CD4-positive, CD25-positive, alpha-beta regulatory T cell (primary cell): ENCODE measurements around the gene ROPN1. TPM values are rescaled to one million over a fixed set of nuclear protein-coding genes. Genes with fewer than 3 reads are reported as not detected.
"Not testable (repeated sequence)": the region's sequence is repeated elsewhere in the genome, so short reads cannot be mapped to it uniquely, and the experiment has no call there.

ENCODE experiments used
- ATAC-seq, 2 donors: fragments of 150-1000 bp; cut with Tn5 transposase; one replicate each; pipeline ENCODE4 v1.10.0; 2021; ENCODE audit warnings: low read depth in 2 of 2, moderate number of reproducible peaks in 2 of 2, moderate library complexity in 1 of 2
- DNase-seq, 3 donors: peaks; one replicate each; pipeline versions ENCODE4 v3.0.0 to v3.0.0-alpha.2; 2012 to 2022; ENCODE audit warnings: mixed read lengths in 1 of 3
- H3K27ac ChIP-seq: one replicate; pipeline ENCODE4 v1.7.0; 2013; ENCODE audit warnings: mild to moderate bottlenecking, low read length; ENCODE audit not compliant: insufficient read depth, poor library complexity, severe bottlenecking
- H3K27me3 ChIP-seq: one replicate; pipeline ENCODE4 v1.7.0; 2013; ENCODE audit warnings: low read length; ENCODE audit not compliant: control insufficient read depth, insufficient read depth
- H3K36me3 ChIP-seq: one replicate; pipeline ENCODE4 v1.7.0; 2013; ENCODE audit warnings: mild to moderate bottlenecking, low read length, moderate library complexity; ENCODE audit not compliant: control insufficient read depth, insufficient read depth
- H3K4me1 ChIP-seq: 2 replicates; pipeline ENCODE4 v1.7.0; 2013; ENCODE audit warnings: mild to moderate bottlenecking, low read length; ENCODE audit not compliant: insufficient read depth, control insufficient read depth, poor library complexity, severe bottlenecking
- H3K4me3 ChIP-seq: one replicate; pipeline ENCODE4 v1.7.0; 2013; ENCODE audit warnings: low read depth, mild to moderate bottlenecking, low read length, moderate library complexity
- H3K9me3 ChIP-seq, 2 experiments: 1 replicate in 1 of 2; 2 replicates in 1 of 2; pipeline ENCODE4 v1.7.0; 2013; ENCODE audit warnings: low read length in 2 of 2, mild to moderate bottlenecking in 1 of 2, moderate library complexity in 1 of 2; ENCODE audit not compliant: control insufficient read depth in 2 of 2
- H3K27ac Mint-ChIP-seq, 3 donors: one replicate each; pipeline ENCODE4 v1.8.0; 2020 to 2022; ENCODE audit warnings: mild to moderate bottlenecking in 3 of 3, mixed read lengths in 3 of 3, moderate library complexity in 2 of 3
- H3K27me3 Mint-ChIP-seq: one replicate; pipeline ENCODE4 v1.8.0; 2022; ENCODE audit warnings: mild to moderate bottlenecking, mixed read lengths
- H3K36me3 Mint-ChIP-seq: one replicate; pipeline ENCODE4 v1.8.0; 2020; ENCODE audit warnings: mixed read lengths
- H3K4me1 Mint-ChIP-seq, 4 donors: one replicate each; pipeline ENCODE4 v1.8.0; 2020 to 2022; ENCODE audit warnings: mixed read lengths in 4 of 4, mild to moderate bottlenecking in 1 of 4
- H3K4me3 Mint-ChIP-seq, 4 donors: one replicate each; pipeline ENCODE4 v1.8.0; 2020 to 2022; ENCODE audit warnings: mild to moderate bottlenecking in 4 of 4, mixed read lengths in 4 of 4, moderate library complexity in 3 of 4
- H3K9me3 Mint-ChIP-seq, 7 donors: one replicate each; pipeline ENCODE4 v1.8.0; 2020 to 2022; ENCODE audit warnings: mixed read lengths in 7 of 7, mild to moderate bottlenecking in 3 of 7, moderate library complexity in 2 of 7
- polyA plus RNA-seq, 4 donors: library from polyadenylated mRNA; unstranded; fragments of 300-500 nt; fragmentation: Illumina TruSeq; gene quantifications; one replicate each; pipeline ENCODE4 v1.2.3, GENCODE V29; 2021
- total RNA-seq: library from RNA; stranded (reverse); gene quantifications from one replicate; pipeline ENCODE4 v1.2.3, GENCODE V29; 2022

The ROPN1 gene
- total and polyA plus RNA-seq, 5 donors from 2014 or later, result not detected

- H3K9me3 ChIP-seq, H3K9me3 Mint-ChIP-seq, H3K27ac ChIP-seq, H3K4me1 ChIP-seq, ATAC-seq, H3K27ac Mint-ChIP-seq, H3K4me3 ChIP-seq, H3K4me3 Mint-ChIP-seq, H3K4me1 Mint-ChIP-seq, H3K36me3 Mint-ChIP-seq, H3K36me3 ChIP-seq, DNase-seq: not testable (repeated sequence)
- H3K27me3 Mint-ChIP-seq, result peaks cover 37% of the 10 kb centered on the region
- peaks cover 13% of the 10 kb centered on the region for H3K27me3 ChIP-seq
Observed at GRCh38 chr3:123976181-123976898, 15.6 kb downstream of the ROPN1 start.

- H3K4me1 ChIP-seq, H3K36me3 ChIP-seq, H3K36me3 Mint-ChIP-seq, H3K27ac Mint-ChIP-seq, H3K4me3 Mint-ChIP-seq, ATAC-seq, H3K27me3 ChIP-seq, H3K4me1 Mint-ChIP-seq, H3K27ac ChIP-seq, H3K9me3 Mint-ChIP-seq, H3K4me3 ChIP-seq, DNase-seq, H3K9me3 ChIP-seq: not testable (repeated sequence)
- peaks cover 41% of the 10 kb centered on the region for H3K27me3 Mint-ChIP-seq
Observed at GRCh38 chr3:123975030-123975429, 16.9 kb downstream of the ROPN1 start.

GRCh38 chr3:123971406-123971805, 20.5 kb downstream of the ROPN1 start:
- Mint-ChIP-seq H3K27ac (no peak overlapping the region), H3K4me1 (no peaks in the 10 kb centered on the region), H3K4me3 (no peak overlapping the region), H3K27me3 (peaks cover 46% of the 10 kb centered on the region), H3K36me3 (no peaks in the 10 kb centered on the region), H3K9me3 (peaks cover 0 to 3% (median 0%) of the 10 kb centered on the region in 7 donors)
- no peaks in the 10 kb centered on the region for H3K36me3 ChIP-seq
- DNase-seq (no peak), ATAC-seq (no peak)
- H3K27ac ChIP-seq, result no peak overlapping the region
- no peaks in the 10 kb centered on the region for H3K4me1 ChIP-seq
- H3K9me3 ChIP-seq, result no peaks in the 10 kb centered on the region
- H3K27me3 ChIP-seq, result peaks cover 19% of the 10 kb centered on the region
- H3K4me3 ChIP-seq, result no peak overlapping the region

GRCh38 chr3:123967260-123967659, 24.7 kb downstream of the ROPN1 start:
- not testable (repeated sequence) for H3K9me3 ChIP-seq, H3K27ac Mint-ChIP-seq, ATAC-seq, H3K36me3 Mint-ChIP-seq, H3K4me1 ChIP-seq, H3K4me3 Mint-ChIP-seq, H3K4me3 ChIP-seq, H3K9me3 Mint-ChIP-seq, H3K36me3 ChIP-seq, H3K4me1 Mint-ChIP-seq, DNase-seq, H3K27ac ChIP-seq
- peaks cover 44% of the 10 kb centered on the region for H3K27me3 Mint-ChIP-seq
- H3K27me3 ChIP-seq, result peaks cover 22% of the 10 kb centered on the region

GRCh38 chr3:123966799-123967198, 25.1 kb downstream of the ROPN1 start:
- H3K4me3 Mint-ChIP-seq, H3K4me3 ChIP-seq, H3K4me1 Mint-ChIP-seq, H3K9me3 ChIP-seq, H3K36me3 Mint-ChIP-seq, H3K4me1 ChIP-seq, H3K27ac ChIP-seq, H3K36me3 ChIP-seq, H3K9me3 Mint-ChIP-seq, H3K27ac Mint-ChIP-seq, DNase-seq: not testable (repeated sequence)
- peaks cover 20% of the 10 kb centered on the region for H3K27me3 ChIP-seq
- H3K27me3 Mint-ChIP-seq, result peaks cover 43% of the 10 kb centered on the region
- peak; percentile 67 to 69 for ATAC-seq

- DNase-seq, ATAC-seq, H3K9me3 Mint-ChIP-seq, H3K36me3 Mint-ChIP-seq, H3K4me3 ChIP-seq, H3K27ac Mint-ChIP-seq, H3K9me3 ChIP-seq, H3K4me1 ChIP-seq, H3K36me3 ChIP-seq, H3K27ac ChIP-seq: not testable (repeated sequence)
- H3K27me3 ChIP-seq, result peaks cover 12% of the 10 kb centered on the region
- peaks cover 0 to 11% (median 9%) of the 10 kb centered on the region in 4 donors for H3K4me1 Mint-ChIP-seq
- H3K27me3 Mint-ChIP-seq, result peaks cover 30% of the 10 kb centered on the region
- H3K4me3 Mint-ChIP-seq, result peak overlapping the region in 1 of 4 donors; percentile 39
Observed at GRCh38 chr3:123964793-123965192, 27.1 kb downstream of the ROPN1 start.

GRCh38 chr3:123961508-123961856, 30.4 kb downstream of the ROPN1 start:
- Histone ChIP-seq H3K4me3 (peak overlapping the region; percentile 92), H3K27me3 (peaks cover 3% of the 10 kb centered on the region), H3K36me3 (no peaks in the 10 kb centered on the region), H3K27ac (peak overlapping the region; percentile 66), H3K4me1 (peaks cover 18% of the 10 kb centered on the region), H3K9me3 (no peaks in the 10 kb centered on the region)
- ATAC-seq (no peak), DNase-seq (no peak)
- no peaks in the 10 kb centered on the region for H3K9me3 Mint-ChIP-seq
- peak overlapping the region; percentile 97 to 98 (median 97) for H3K4me3 Mint-ChIP-seq
- H3K27me3 Mint-ChIP-seq, result peaks cover 13% of the 10 kb centered on the region
- peak overlapping the region; percentile 95 to 99 (median 97) for H3K27ac Mint-ChIP-seq
- peaks cover 4 to 32% (median 27%) of the 10 kb centered on the region in 4 donors for H3K4me1 Mint-ChIP-seq
- H3K36me3 Mint-ChIP-seq, result no peaks in the 10 kb centered on the region
